SK-N-SH (cell line): Measurements from ENCODE around the gene SCART1. TPM values are rescaled to one million over a fixed set of nuclear protein-coding genes. Genes with fewer than 3 reads are reported as not detected.

Experiments used
- CTCF ChIA-PET: fragments of 300-600, 350-600 bp; formaldehyde crosslinking; extraction: SDS; loops from one replicate; lab custom pipeline; 2021; lab: Yijun Ruan, JAX
- POLR2A ChIA-PET: fragments of 350-600 bp; sonication (Branson Sonifier 250); formaldehyde crosslinking; extraction: SDS; loops from one replicate; lab custom pipeline; 2020; ENCODE audit warnings: antibody characterized with exemption, inconsistent platforms; lab: Yijun Ruan, JAX
- DNase-seq: peaks from one replicate; pipeline ENCODE4 v3.0.0; 2012
- H2AFZ ChIP-seq: fragments of 200-600 bp; sonication (generic); 2 replicates; pipeline ENCODE4 v1.8.1; 2016; ENCODE audit warnings: antibody characterized with exemption, mild to moderate bottlenecking, low read depth
- H3F3A ChIP-seq: fragments of 200-600 bp; sonication (generic); replicated peaks from 2 replicates; pipeline ENCODE3; 2016; ENCODE audit warnings: antibody characterized with exemption, mild to moderate bottlenecking; ENCODE audit not compliant: insufficient read depth
- H3K27ac ChIP-seq, 2 experiments: fragments of 200-500 bp in 1 of 2; fragments of 200-600 bp in 1 of 2; sonication (Bioruptor generic) in 1 of 2; sonication (generic), shearing (Covaris generic) in 1 of 2; 2 replicates each; pipeline versions ENCODE4 v1.5.1 to v1.6.1; 2014 to 2016; ENCODE audit warnings: low read depth in 2 of 2, inconsistent platforms in 1 of 2, low read length in 1 of 2, mild to moderate bottlenecking in 1 of 2, mixed read lengths in 1 of 2
- H3K27me3 ChIP-seq: fragments of 200-600 bp; sonication (generic), shearing (Covaris generic); 2 replicates; pipeline ENCODE4 v1.6.1; 2016; ENCODE audit warnings: mixed run types; ENCODE audit not compliant: insufficient read depth
- H3K36me3 ChIP-seq, 2 experiments: fragments of 200-500 bp in 1 of 2; fragments of 200-600 bp in 1 of 2; sonication (Bioruptor generic) in 1 of 2; sonication (generic) in 1 of 2; replicated peaks in 1 of 2; 2 replicates each; pipeline versions ENCODE3 to v1.5.1; 2014 to 2016; ENCODE audit warnings: low read length in 1 of 2, mild to moderate bottlenecking in 1 of 2; ENCODE audit not compliant: insufficient read depth in 2 of 2, control insufficient read depth in 1 of 2
- H3K4me1 ChIP-seq, 2 experiments: fragments of 200-500 bp in 1 of 2; fragments of 200-600 bp in 1 of 2; sonication (Bioruptor generic) in 1 of 2; sonication (generic), shearing (Covaris generic) in 1 of 2; 2 replicates each; pipeline versions ENCODE4 v1.5.1 to v1.6.1; 2014 to 2016; ENCODE audit warnings: low read depth in 1 of 2, low read length in 1 of 2, mixed run types in 1 of 2; ENCODE audit not compliant: insufficient read depth in 2 of 2, control insufficient read depth in 1 of 2
- H3K4me2 ChIP-seq: fragments of 200-600 bp; sonication (generic), shearing (Covaris generic); 2 replicates; pipeline ENCODE4 v1.6.1; 2017; ENCODE audit warnings: mixed run types
- H3K4me3 ChIP-seq, 2 experiments: fragments of 200-500 bp in 1 of 2; fragments of 200-600 bp in 1 of 2; sonication (Bioruptor generic) in 1 of 2; sonication (generic), shearing (Covaris generic) in 1 of 2; 2 replicates each; pipeline versions ENCODE4 v1.5.1 to v1.8.1; 2014 to 2016; ENCODE audit warnings: low read depth in 2 of 2, inconsistent platforms in 1 of 2, low read length in 1 of 2, mild to moderate bottlenecking in 1 of 2, mixed read lengths in 1 of 2, moderate library complexity in 1 of 2
- H3K79me2 ChIP-seq: fragments of 200-600 bp; sonication (generic); 2 replicates; pipeline ENCODE4 v1.8.1; 2017; ENCODE audit warnings: mild to moderate bottlenecking; ENCODE audit not compliant: insufficient read depth
- H3K9ac ChIP-seq: fragments of 200-600 bp; sonication (generic); 2 replicates; pipeline ENCODE4 v1.6.1; 2017; ENCODE audit warnings: mixed run types
- H3K9me2 ChIP-seq: fragments of 200-600 bp; sonication (generic); 2 replicates; pipeline ENCODE4 v1.6.1; 2017; ENCODE audit warnings: mixed run types
- H3K9me3 ChIP-seq: fragments of 200-600 bp; sonication (generic); 2 replicates; pipeline ENCODE4 v1.6.1; 2017; ENCODE audit warnings: mixed run types, mild to moderate bottlenecking, moderate library complexity
- H4K20me1 ChIP-seq: fragments of 200-600 bp; sonication (generic); 2 replicates; pipeline ENCODE4 v1.6.1; 2017; ENCODE audit warnings: mild to moderate bottlenecking, mixed run types; ENCODE audit not compliant: insufficient read depth
- CHD2 ChIP-seq: fragments of 150-350 bp; IDR thresholded peaks from 2 replicates; pipeline ENCODE4 v1.6.1; 2018; ENCODE audit warnings: low read length; ENCODE audit not compliant: partially characterized antibody
- ELF1 ChIP-seq: IDR thresholded peaks from 2 replicates; pipeline ENCODE4 v1.4.0; 2012
- EP300 ChIP-seq, 2 experiments: IDR thresholded peaks; 2 replicates each; pipeline versions ENCODE4 v1.4.0 to v1.6.1; 2012; ENCODE audit warnings: borderline replicate concordance in 1 of 2, low read depth in 1 of 2, low read length in 1 of 2
- EZH2phosphoT487 ChIP-seq: fragments of 200-600 bp; sonication (generic); IDR thresholded peaks from 2 replicates; pipeline ENCODE4 v1.6.1; 2017; ENCODE audit warnings: low read depth, mixed run types, mild to moderate bottlenecking, antibody characterized with exemption, moderate library complexity, borderline replicate concordance
- FOXJ3 ChIP-seq: sonication (generic); formaldehyde crosslinking; IDR thresholded peaks from 2 replicates; pipeline ENCODE4 v1.5.1; 2020; ENCODE audit warnings: mild to moderate bottlenecking, missing genetic modification reagents
- FOXM1 ChIP-seq: IDR thresholded peaks from 2 replicates; pipeline ENCODE4 v1.4.0; 2012; ENCODE audit warnings: low read depth, mild to moderate bottlenecking
- GABPA ChIP-seq: IDR thresholded peaks from 2 replicates; pipeline ENCODE4 v1.4.0; 2012; ENCODE audit warnings: low read depth, mild to moderate bottlenecking
- GATA2 ChIP-seq: sonication (generic); formaldehyde crosslinking; IDR thresholded peaks from 2 replicates; pipeline ENCODE4 v1.5.0; 2020; ENCODE audit warnings: mild to moderate bottlenecking, missing genetic modification reagents
- MEF2A ChIP-seq: IDR thresholded peaks from 2 replicates; pipeline ENCODE4 v1.4.0; 2012; ENCODE audit warnings: low read depth, borderline replicate concordance
- REST ChIP-seq: IDR thresholded peaks from 2 replicates; pipeline ENCODE4 v1.6.1; 2012; ENCODE audit warnings: mild to moderate bottlenecking, low read depth, low read length, moderate library complexity
- RXRA ChIP-seq: IDR thresholded peaks from 2 replicates; pipeline ENCODE4 v1.4.0; 2012; ENCODE audit warnings: low read depth, mild to moderate bottlenecking, borderline replicate concordance
- SMC3 ChIP-seq: IDR thresholded peaks from 2 replicates; pipeline ENCODE4 v1.6.1; 2012; ENCODE audit warnings: low read depth, low read length, improper control_type of control experiment
- TAF1 ChIP-seq: IDR thresholded peaks from 2 replicates; pipeline ENCODE4 v1.6.1; 2012; ENCODE audit warnings: low read depth, mild to moderate bottlenecking, low read length, moderate library complexity, borderline replicate concordance
- TCF12 ChIP-seq: IDR thresholded peaks from 2 replicates; pipeline ENCODE4 v1.4.0; 2012
- TEAD4 ChIP-seq: IDR thresholded peaks from 2 replicates; pipeline ENCODE4 v1.4.0; 2012; ENCODE audit warnings: mild to moderate bottlenecking, borderline replicate concordance; ENCODE audit not compliant: insufficient read depth
- ZBTB33 ChIP-seq: IDR thresholded peaks from 2 replicates; pipeline ENCODE4 v1.4.0; 2012; ENCODE audit warnings: low read depth, borderline replicate concordance
- WGBS: methylation state at CpG from one replicate; pipeline ENCODE4 v1.1.6; 2017; ENCODE audit warnings: low lambda C conversion rate; 5-methylcytosine and 5-hydroxymethylcytosine counted together
- polyA plus RNA-seq, 3 experiments: library from polyadenylated mRNA; depleted of rRNA; stranded (reverse); fragments of >200 nt; gene quantifications; 2 replicates each; pipeline ENCODE4 v1.2.3, GENCODE V29; 2012
- TF ChIP-seq, protein P1 (sequence below): fragments of 150-350 bp; IDR thresholded peaks from 2 replicates; pipeline ENCODE4 v1.6.1; 2016; ENCODE audit warnings: mild to moderate bottlenecking, low read depth, low read length
- TF ChIP-seq, protein P2 (sequence below): IDR thresholded peaks from 2 replicates; pipeline ENCODE4 v1.4.0; 2012; ENCODE audit warnings: low read depth

SCART1 gene
- polyA plus RNA-seq, 1 of the 3 experiments (the other 2 are of a cell fraction), result 2.1 TPM

GRCh38 chr10:133419211-133419950 is 34.4 kb upstream of the SCART1 start (continued):
- no peak for TF ChIP-seq REST

DNA sequence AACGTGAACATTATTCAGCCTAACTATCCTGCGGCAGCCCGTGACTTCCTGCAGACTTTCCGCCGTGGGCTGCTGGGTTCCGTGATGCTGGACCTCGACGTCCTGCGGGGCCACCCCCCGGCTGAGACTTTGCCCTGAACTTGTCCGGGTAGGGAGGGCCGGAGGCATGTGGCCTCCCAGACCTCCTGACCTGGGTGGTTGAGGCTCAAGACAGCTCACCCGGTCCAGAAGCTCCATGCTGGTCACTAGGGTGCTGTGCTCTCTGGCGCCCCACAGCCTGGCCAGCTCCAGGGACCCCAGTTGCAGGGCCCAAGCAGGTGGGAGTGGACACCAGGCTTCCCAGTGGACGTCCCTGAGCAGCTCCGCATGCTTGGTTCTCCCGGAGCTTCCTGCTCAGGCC is 33.7 kb upstream of the SCART1 start:
- Histone ChIP-seq H3K9me3 (no peaks in the 10 kb centered on the region), H3K27me3 (no peaks in the 10 kb centered on the region), H3K27ac (no peak overlapping the region), H3K9ac (no peak overlapping the region), H3K36me3 (peaks cover 6 to 30% of the 10 kb centered on the region in 2 experiments), H3K79me2 (no peaks in the 10 kb centered on the region; the same call in 1 of the 2 replicates), H3K4me2 (no peak overlapping the region), H3K4me1 (no peaks in the 10 kb centered on the region; a peak in 1 of 4 replicates), H4K20me1 (peaks cover 20% of the 10 kb centered on the region; the same call in 1 of the 2 replicates), H3K4me3 (no peak overlapping the region), H3K9me2 (no peaks in the 10 kb centered on the region), H3F3A (no peaks in the 10 kb centered on the region)
- 91% methylated on average over 4 of the region's 17 CpGs for WGBS
- POLR2A ChIA-PET, result no interaction called here
- no peak for DNase-seq
- CTCF ChIA-PET, result interaction anchor here (1.8 kb wide), 1 partner anchor 91 kb away, joined by 10 read pairs; no protein-coding TSS in a partner anchor
- TF ChIP-seq, protein P1, sequence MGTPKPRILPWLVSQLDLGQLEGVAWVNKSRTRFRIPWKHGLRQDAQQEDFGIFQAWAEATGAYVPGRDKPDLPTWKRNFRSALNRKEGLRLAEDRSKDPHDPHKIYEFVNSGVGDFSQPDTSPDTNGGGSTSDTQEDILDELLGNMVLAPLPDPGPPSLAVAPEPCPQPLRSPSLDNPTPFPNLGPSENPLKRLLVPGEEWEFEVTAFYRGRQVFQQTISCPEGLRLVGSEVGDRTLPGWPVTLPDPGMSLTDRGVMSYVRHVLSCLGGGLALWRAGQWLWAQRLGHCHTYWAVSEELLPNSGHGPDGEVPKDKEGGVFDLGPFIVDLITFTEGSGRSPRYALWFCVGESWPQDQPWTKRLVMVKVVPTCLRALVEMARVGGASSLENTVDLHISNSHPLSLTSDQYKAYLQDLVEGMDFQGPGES, result no peak
- TF ChIP-seq RXRA (no peak), TAF1 (no peak), ZBTB33 (no peak), GATA2 (CRISPR knock-in tag) (no peak), FOXJ3 (CRISPR knock-in tag) (no peak), EP300 (IDR thresholded peaks at IDR 0.05; ENCODE audit: borderline replicate concordance in 1 of 2, low read depth in 1 of 2, low read length in 1 of 2) (no peak), EZH2phosphoT487 (no peak), TCF12 (no peak), TEAD4 (no peak), CHD2 (no peak), MEF2A (no peak), SMC3 (no peak), FOXM1 (no peak), GABPA (no peak), ELF1 (no peak), REST (no peak)
- TF ChIP-seq, protein P2, sequence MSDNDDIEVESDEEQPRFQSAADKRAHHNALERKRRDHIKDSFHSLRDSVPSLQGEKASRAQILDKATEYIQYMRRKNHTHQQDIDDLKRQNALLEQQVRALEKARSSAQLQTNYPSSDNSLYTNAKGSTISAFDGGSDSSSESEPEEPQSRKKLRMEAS, result no peak
- TF ChIP-seq, all 33 proteins: peak for 0
- no peak overlapping the region for H2AFZ ChIP-seq
